Activated naive CD8-positive, alpha-beta T cell (primary cell): Measurements from ENCODE around the gene COLGALT1.

Source experiments
- H3K27ac Mint-ChIP-seq: one replicate; pipeline ENCODE4 v1.8.0; 2021; ENCODE audit warnings: mixed read lengths
- H3K27me3 Mint-ChIP-seq: one replicate; pipeline ENCODE4 v1.8.0; 2021; ENCODE audit warnings: mixed read lengths
- H3K36me3 Mint-ChIP-seq: one replicate; pipeline ENCODE4 v1.8.0; 2021; ENCODE audit warnings: mixed read lengths
- H3K4me1 Mint-ChIP-seq: one replicate; pipeline ENCODE4 v1.8.0; 2021; ENCODE audit warnings: low read depth, mixed read lengths
- H3K4me3 Mint-ChIP-seq: one replicate; pipeline ENCODE4 v1.8.0; 2021; ENCODE audit warnings: mild to moderate bottlenecking, mixed read lengths
- H3K9me3 Mint-ChIP-seq: one replicate; pipeline ENCODE4 v1.8.0; 2021; ENCODE audit warnings: low read depth, mixed read lengths

The COLGALT1 gene

GRCh38 chr19:17626456-17627015, 71.1 kb downstream of the COLGALT1 start:
- Mint-ChIP-seq H3K4me3 (no peak overlapping the region), H3K9me3 (no peaks in the 10 kb centered on the region), H3K27me3 (no peaks in the 10 kb centered on the region), H3K27ac (no peak overlapping the region), H3K4me1 (no peaks in the 10 kb centered on the region), H3K36me3 (no peaks in the 10 kb centered on the region)

GRCh38 chr19:17627161-17627560, 71.7 kb downstream of the COLGALT1 start:
- no peaks in the 10 kb centered on the region for H3K36me3 Mint-ChIP-seq
- no peaks in the 10 kb centered on the region for H3K27me3 Mint-ChIP-seq
- H3K9me3 Mint-ChIP-seq, result no peaks in the 10 kb centered on the region
- no peaks in the 10 kb centered on the region for H3K4me1 Mint-ChIP-seq
- H3K27ac Mint-ChIP-seq, result no peak overlapping the region
- no peak overlapping the region for H3K4me3 Mint-ChIP-seq

DNA sequence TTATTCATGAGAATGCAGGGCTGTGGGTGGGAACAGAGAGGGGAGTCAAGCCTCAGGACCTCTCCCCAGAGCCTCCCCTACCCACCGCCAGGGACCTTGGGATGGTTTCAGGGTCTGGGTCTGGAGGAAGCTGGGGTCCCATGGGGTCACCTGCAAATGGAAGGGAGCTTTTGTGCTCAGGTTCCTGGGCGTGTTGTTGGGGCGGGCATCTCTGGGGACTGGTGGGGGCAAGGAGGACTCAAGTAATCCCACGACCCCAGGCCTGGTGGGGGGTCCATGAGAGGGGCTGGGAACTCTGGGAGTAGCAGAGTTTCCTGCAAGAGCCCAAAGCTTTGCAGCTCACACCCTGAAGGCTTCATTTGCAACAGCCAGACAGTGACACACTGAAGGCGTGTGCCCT, 72.5 kb downstream of the COLGALT1 start:
- no peaks in the 10 kb centered on the region for H3K27me3 Mint-ChIP-seq
- H3K4me1 Mint-ChIP-seq, result no peaks in the 10 kb centered on the region

GRCh38 chr19:17629760-17630159, 74.3 kb downstream of the COLGALT1 start:
- H3K36me3 Mint-ChIP-seq, result no peaks in the 10 kb centered on the region
- H3K4me1 Mint-ChIP-seq, result no peaks in the 10 kb centered on the region
- no peaks in the 10 kb centered on the region for H3K27me3 Mint-ChIP-seq
- H3K4me3 Mint-ChIP-seq, result no peak overlapping the region
- no peaks in the 10 kb centered on the region for H3K9me3 Mint-ChIP-seq
- H3K27ac Mint-ChIP-seq, result no peak overlapping the region

More for the DNA sequence above, 72.5 kb downstream of the COLGALT1 start:
- no peaks in the 10 kb centered on the region for H3K9me3 Mint-ChIP-seq
- no peak overlapping the region for H3K4me3 Mint-ChIP-seq
- H3K36me3 Mint-ChIP-seq, result no peaks in the 10 kb centered on the region
- H3K27ac Mint-ChIP-seq, result no peak overlapping the region

- Mint-ChIP-seq H3K27ac (no peak overlapping the region), H3K4me3 (no peak overlapping the region), H3K27me3 (peaks cover 5% of the 10 kb centered on the region), H3K4me1 (no peaks in the 10 kb centered on the region), H3K36me3 (no peaks in the 10 kb centered on the region), H3K9me3 (no peaks in the 10 kb centered on the region)
Observed at GRCh38 chr19:17632577-17632976, 77.1 kb downstream of the COLGALT1 start.
